Measurements from ENCODE around the gene HDLBP. TPM values are rescaled to one million over a fixed set of nuclear protein-coding genes. Genes with fewer than 3 reads are reported as not detected.
A peak's percentile ranks its signal among the peaks of the same experiment; 100 is the strongest.
"Not testable (repeated sequence)": the region's sequence is repeated elsewhere in the genome, so short reads cannot be mapped to it uniquely, and the experiment has no call there.

HDLBP gene
- polyA plus RNA-seq, 3 donors = 187 to 327 (median 208) TPM

DNA sequence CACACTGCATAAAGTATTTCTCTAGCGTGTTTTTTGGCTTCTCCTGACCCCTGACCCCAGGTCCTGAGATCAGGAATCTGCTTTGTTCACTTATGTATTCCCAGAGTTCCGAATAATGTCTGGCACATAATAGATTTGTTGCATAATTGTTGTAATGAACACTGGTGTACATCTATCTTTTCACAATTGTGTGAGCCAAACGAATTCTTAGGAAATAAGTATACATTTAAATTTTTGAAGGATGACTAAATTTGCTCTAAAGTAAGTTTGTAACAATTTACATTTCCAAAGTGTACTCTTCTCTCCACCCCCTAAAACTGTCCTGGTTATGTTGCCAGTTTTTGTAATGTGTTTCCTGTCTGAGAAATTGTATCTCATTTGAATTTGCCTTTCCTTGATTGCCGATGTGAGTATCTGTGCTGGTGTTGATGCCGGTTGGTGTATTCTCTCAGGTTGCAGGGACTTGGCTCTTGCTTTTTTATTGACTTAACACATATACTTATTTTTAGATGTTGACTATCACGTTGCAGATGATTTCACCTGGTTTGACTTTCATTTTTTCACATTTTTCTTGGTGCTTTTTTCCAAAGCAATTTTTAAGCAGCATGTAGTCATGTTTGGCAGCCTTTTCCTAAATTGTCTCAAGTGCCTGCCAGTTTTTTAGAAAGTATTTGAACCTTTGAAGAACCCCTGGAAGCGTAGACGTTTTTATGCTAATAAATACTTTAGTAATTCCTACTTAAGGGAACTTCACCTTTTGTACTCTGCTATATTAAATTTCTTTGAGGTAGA is 24.6 kb upstream of the HDLBP start:
- 33 to 42% (median 35%) methylated on average over 8 of the region's 8 CpGs for WGBS, 3 donors
- no peak overlapping the region for H3K27ac ChIP-seq (ENCODE audit: low read depth, low read length)

- 52 to 93% (median 86%) methylated on average over 2 of the region's 2 CpGs for WGBS, 3 donors
Measured at GRCh38 chr2:241334813-241335212, 19.3 kb upstream of the HDLBP start.

GRCh38 chr2:241330616-241330981 is 15.1 kb upstream of the HDLBP start:
- no peak overlapping the region for H3K27ac ChIP-seq (ENCODE audit: low read depth, low read length)

More at GRCh38 chr2:241334813-241335212, 19.3 kb upstream of the HDLBP start:
- no peak overlapping the region for H3K27ac ChIP-seq (ENCODE audit: low read depth, low read length)

GRCh38 chr2:241329669-241330615 is 14.5 kb upstream of the HDLBP start:
- 84 to 92% (median 90%) methylated on average over 11 of the region's 11 CpGs for WGBS, 3 donors
- no peak overlapping the region for H3K27ac ChIP-seq (ENCODE audit: low read depth, low read length)

More at GRCh38 chr2:241330616-241330981, 15.1 kb upstream of the HDLBP start:
- 86 to 92% (median 90%) methylated on average over 4 of the region's 4 CpGs for WGBS, 3 donors

GRCh38 chr2:241325257-241325656 is 9.8 kb upstream of the HDLBP start:
- H3K27ac ChIP-seq (ENCODE audit: low read depth, low read length) = no peak overlapping the region
- WGBS, 3 donors = 71 to 98% (median 97%) methylated on average over 1 of the region's 1 CpG

GRCh38 chr2:241324775-241325174 is 9.3 kb upstream of the HDLBP start:
- no peak overlapping the region for H3K27ac ChIP-seq (ENCODE audit: low read depth, low read length)

- WGBS, 3 donors = 55 to 73% (median 68%) methylated on average over 5 of the region's 5 CpGs
- H3K27ac ChIP-seq (ENCODE audit: low read depth, low read length) = no peak overlapping the region
Measured at GRCh38 chr2:241323778-241324177, 8.3 kb upstream of the HDLBP start.

DNA sequence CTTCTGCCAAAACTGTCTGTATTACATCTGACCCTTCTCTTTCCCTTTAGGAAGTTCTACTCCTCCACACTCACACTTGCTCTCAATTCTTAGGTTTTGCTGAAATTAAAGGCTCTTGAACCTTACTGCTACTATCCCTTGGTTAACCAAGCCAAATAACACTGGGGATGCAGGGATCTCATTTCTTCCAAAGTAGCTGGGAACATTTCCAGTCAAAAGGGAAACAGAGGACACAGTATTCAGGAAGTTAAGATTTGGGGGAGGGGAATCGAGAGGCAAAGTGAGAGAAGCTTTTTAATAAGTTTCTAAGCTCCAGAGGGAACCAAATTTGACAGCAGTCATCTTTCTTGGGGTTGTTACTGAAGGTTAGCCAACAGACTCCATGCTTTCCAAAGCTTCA is 6.4 kb upstream of the HDLBP start:
- 4 to 9% (median 8%) methylated on average over 1 of the region's 1 CpG for WGBS, 3 donors
- no peak overlapping the region for H3K27ac ChIP-seq (ENCODE audit: low read depth, low read length)

DNA sequence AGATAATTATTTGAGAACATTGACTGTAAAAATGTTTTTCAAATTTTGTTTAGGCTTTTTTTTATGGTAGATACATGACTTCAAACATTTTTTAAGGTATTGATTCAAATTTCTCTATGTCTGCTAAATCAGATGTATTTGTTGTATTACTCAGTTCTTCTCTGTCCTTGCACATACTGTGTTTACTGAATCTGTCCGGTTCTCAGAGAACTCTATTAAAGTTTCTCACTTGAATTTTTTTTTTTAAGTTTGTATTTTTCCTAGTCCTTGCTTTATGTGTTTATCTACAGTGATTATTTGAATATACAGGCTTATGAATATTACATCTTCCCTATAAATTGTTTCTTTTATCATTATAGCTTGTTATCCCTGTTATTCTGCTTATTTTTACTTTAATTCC is 5.6 kb upstream of the HDLBP start:
- WGBS, 3 donors = 24 to 70% (median 59%) methylated on average over 1 of the region's 1 CpG
- no peak overlapping the region for H3K27ac ChIP-seq (ENCODE audit: low read depth, low read length)

GRCh38 chr2:241320394-241320793 is 4.9 kb upstream of the HDLBP start:
- 46 to 94% (median 93%) methylated on average over 8 of the region's 8 CpGs for WGBS, 3 donors
- H3K27ac ChIP-seq (ENCODE audit: low read depth, low read length) = no peak overlapping the region

DNA sequence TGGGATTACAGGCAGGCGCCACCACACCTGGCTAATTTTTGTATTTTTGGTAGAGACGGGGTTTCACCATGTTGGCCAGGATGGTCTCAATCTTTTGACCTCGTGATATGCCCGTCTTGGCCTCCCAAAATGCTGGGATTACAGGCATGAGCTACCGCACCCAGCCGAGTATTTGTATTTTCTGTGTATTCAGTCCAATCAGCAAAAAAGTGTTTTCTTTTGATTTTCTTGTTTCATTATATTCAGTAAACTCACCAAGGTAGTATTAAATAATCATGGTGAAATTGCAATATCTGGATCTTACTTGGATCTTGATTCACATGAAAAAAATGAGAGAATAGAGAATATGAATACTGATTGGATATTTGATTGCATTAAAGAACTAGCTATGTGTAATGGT is 3.4 kb upstream of the HDLBP start:
- not testable (repeated sequence) for H3K27ac ChIP-seq (ENCODE audit: low read depth, low read length)
- WGBS, 3 donors = 44 to 91% (median 90%) methylated on average over 6 of the region's 6 CpGs

- WGBS, 3 donors = 20 to 63% (median 53%) methylated on average over 4 of the region's 4 CpGs
- no peak overlapping the region for H3K27ac ChIP-seq (ENCODE audit: low read depth, low read length)
Measured at GRCh38 chr2:241317391-241317790, 1.9 kb upstream of the HDLBP start.

DNA sequence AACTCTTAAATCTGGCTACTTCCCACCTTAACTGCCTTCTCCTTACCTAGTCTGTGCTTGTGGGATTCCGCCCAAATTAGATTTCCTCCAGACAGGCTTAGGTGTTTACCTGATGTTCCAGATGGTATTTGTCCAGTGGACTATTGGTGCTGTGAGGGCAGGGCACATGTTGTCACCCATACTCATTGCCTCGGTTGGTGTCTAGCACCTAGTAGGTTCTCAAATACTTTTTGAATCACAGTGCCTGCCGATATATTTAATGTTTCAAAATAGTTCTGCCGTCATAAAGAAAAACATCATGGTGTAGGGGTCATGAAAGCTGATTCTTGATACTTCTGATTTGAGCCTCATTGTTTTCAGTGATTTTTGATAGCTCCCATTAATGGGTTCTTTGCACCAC is 1.4 kb upstream of the HDLBP start:
- 13 to 17% (median 15%) methylated on average over 4 of the region's 4 CpGs for WGBS, 3 donors
- no peak overlapping the region for H3K27ac ChIP-seq (ENCODE audit: low read depth, low read length)

DNA sequence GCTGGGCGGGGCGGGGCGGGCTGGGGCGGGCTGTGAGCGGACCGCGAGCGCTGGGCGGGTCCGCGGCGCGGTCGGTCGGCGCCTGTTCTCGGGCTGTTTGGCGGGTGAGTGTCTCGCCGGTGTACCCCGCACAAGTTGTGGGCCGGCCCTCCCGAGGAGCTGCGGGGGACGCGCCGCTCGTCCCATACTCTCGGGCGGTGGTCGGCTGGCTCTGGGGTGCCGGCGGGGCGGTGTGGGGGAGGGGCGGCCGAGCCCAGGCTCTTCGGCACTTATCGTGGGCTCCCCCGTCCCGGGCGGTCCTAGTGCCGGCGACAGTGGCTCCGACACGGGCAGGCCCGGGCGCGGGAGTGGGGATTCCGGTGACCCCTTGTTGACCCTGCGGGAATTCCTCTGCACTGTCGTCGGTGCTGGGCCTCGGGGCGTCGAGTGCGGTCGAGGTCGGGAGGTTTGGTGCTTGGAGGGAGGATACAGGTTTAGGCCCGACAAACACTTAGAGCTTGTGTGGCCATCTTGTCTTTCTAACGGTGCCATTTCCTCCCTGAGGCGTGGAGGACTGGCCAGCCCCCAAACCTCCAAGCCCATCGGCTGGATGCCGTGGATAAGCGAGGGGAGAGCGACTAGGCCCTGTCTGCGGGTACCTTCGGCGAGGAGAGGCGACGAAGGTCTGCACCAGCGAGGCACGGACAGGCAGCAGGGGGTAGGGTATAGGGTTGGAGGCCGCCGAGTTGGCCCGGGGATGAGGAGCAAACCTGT is 583 bp upstream of the HDLBP start, which contains the start of gene SEPTIN2:
SEPTIN2 (plus strand) TSS at position 47 of the 753 bp plus-strand sequence. CDS start 8,308 bp downstream, outside the sequence.
- 1% methylated on average over 58 to 75 of the region's 75 CpGs for WGBS, 3 donors
- peak within 1 kb of the TSS; percentile 71 for H3K27ac ChIP-seq (ENCODE audit: low read depth, low read length)

DNA sequence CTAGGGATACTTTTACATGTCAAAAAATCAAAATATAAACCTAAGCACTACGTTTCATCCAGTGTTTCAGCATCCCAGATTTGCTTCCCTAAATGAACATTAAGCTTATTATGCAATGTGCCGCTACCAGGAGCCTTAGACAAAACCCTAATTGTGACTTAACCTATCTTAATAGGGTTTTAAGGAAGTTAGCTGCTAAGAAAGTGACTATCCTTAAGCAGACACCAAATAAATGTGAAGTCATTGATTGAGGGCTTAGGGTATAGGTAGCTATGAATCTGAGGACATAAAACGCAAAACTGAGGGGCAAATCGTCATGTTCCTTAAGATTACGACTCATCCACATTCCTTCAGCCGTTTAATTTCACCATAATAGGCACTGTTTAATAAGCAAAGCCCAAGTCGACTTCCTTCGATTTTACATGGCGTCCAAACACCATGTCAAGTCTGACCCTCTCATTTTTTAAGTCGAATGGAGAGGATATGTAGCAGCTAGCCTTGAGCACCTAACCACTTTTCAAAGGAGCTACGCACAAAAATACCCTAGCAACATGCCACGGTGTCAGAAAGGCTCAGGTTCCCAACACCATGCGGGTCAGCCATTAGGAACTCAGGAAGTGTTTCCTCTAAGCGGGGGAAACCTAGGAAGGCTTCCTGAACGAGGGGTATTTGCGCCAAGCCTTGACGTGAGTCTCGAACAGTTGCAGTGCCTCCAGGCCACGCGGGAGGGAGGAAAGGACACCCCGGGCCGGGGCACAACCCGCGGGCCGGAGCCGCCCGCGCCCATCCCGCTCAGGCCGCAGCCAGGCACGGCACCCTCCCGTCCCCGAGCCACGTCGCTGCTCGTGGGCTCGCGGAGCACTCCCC is 1.0 kb downstream of the HDLBP start:
- H3K27ac ChIP-seq (ENCODE audit: low read depth, low read length) = peak overlapping the region; percentile 71
- 2 to 4% (median 3%) methylated on average over 36 to 38 of the region's 38 CpGs for WGBS, 3 donors

DNA sequence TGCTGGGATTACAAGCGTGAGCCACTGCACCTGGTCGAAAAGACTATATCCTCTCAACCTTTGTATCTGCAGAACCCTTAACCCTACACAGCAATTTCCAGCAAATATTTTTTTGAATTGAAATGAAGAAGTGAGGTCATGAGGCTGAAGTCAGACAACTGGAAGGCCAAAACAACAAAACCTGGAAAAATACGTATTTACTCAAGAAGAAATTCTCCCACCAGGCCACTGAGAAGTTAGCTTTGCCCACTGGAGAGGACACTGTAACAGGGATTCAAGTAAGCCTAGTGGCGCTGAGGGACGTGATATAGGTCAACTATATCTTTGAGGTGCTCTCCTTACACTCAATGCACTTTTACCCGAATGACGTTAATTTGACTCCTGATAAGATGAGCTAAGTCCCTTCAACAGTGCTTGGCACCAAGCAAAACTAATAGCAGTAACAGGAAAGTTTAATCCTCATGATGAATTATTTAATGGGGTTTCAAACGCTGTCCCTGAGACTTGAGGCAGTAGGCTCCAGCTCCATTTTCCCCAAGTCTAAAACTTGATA is 1.9 kb downstream of the HDLBP start:
- no peak overlapping the region for H3K27ac ChIP-seq (ENCODE audit: low read depth, low read length)
- WGBS, 3 donors = 64 to 88% (median 86%) methylated on average over 8 of the region's 8 CpGs

DNA sequence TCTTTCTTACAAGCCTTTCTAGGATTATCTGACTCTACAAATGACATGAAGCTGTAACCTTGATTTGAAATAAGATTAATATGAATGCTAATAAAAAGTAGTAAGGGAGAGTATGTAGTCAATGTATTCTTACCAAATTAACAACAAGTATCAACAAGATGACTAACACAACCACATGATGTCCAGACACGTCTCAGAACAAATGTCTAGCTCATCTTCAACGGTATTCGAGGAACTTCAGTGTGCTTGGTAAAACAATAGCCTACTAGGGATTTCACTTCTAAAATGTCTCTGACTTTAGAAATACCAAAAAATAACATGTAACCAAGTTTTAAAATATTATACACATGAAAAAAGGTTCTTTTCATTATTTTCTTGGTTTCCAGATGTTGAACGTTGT is 3.4 kb downstream of the HDLBP start:
- no peak overlapping the region for H3K27ac ChIP-seq (ENCODE audit: low read depth, low read length)
- 73 to 81% (median 78%) methylated on average over 4 of the region's 4 CpGs for WGBS, 3 donors

Data from adipose tissue (tissue), 3 donors.